Subcutaneous abdominal adipose tissue (tissue), 5 donors: ENCODE results near the gene HLA-DRB1.

Source experiments
- H3K27ac ChIP-seq: one replicate; pipeline ENCODE4 v1.7.0; 2013; ENCODE audit warnings: low read depth, mild to moderate bottlenecking, inconsistent platforms, low read length, moderate library complexity
- H3K27me3 ChIP-seq, 5 donors: one replicate each; pipeline ENCODE4 v1.7.0; 2013; ENCODE audit warnings: low read length in 5 of 5, inconsistent platforms in 1 of 5; ENCODE audit not compliant: control insufficient read depth in 5 of 5, insufficient read depth in 4 of 5
- H3K36me3 ChIP-seq, 5 donors: one replicate each; pipeline ENCODE4 v1.7.0; 2013; ENCODE audit warnings: low read length in 5 of 5; ENCODE audit not compliant: control insufficient read depth in 5 of 5, insufficient read depth in 5 of 5
- H3K4me1 ChIP-seq, 5 donors: one replicate each; pipeline ENCODE4 v1.7.0; 2013; ENCODE audit warnings: low read length in 5 of 5, mild to moderate bottlenecking in 3 of 5, moderate library complexity in 1 of 5; ENCODE audit not compliant: control insufficient read depth in 5 of 5, insufficient read depth in 5 of 5
- H3K4me3 ChIP-seq, 5 donors: one replicate each; pipeline ENCODE4 v1.7.0; 2013; ENCODE audit warnings: low read length in 5 of 5, low read depth in 1 of 5
- H3K9ac ChIP-seq, 5 donors: one replicate each; pipeline ENCODE4 v1.7.0; 2013; ENCODE audit warnings: low read length in 5 of 5, mild to moderate bottlenecking in 4 of 5, moderate library complexity in 3 of 5
- H3K9me3 ChIP-seq, 5 donors: one replicate each; pipeline ENCODE4 v1.7.0; 2013; ENCODE audit warnings: low read length in 5 of 5; ENCODE audit not compliant: control insufficient read depth in 5 of 5
- donor health status: healthy.
- donor health status: healthy.
- donor health status: healthy.
- donor health status: healthy.
- donor health status: healthy.

The HLA-DRB1 gene

DNA sequence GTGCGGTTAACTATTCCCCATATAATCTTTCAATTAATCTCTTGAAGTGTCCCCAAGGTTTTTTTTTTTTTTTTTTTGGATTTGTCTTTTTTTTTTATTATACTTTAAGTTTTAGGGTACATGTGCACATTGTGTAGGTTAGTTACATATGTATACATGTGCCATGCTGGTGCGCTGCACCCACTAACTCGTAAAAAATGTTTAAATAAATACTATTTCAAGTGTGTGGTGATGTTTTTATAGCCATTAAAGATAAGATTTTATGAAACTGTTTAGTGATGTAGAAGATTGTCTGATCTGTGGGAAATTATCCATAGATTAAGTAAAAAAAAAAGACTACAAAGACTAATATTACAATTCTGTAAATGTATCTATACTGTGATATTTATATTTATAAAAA, 34.9 kb upstream of the HLA-DRB1 start:
- peaks cover 0 to 2% (median 0%) of the 10 kb centered on the region in 5 donors for H3K4me1 ChIP-seq
- no peaks in the 10 kb centered on the region for H3K9me3 ChIP-seq

GRCh38 chr6:32623693-32624092, 34.0 kb upstream of the HLA-DRB1 start:
- Histone ChIP-seq H3K4me1 (peaks cover 0 to 2% (median 0%) of the 10 kb centered on the region in 5 donors), H3K9me3 (no peaks in the 10 kb centered on the region), H3K36me3 (no peaks in the 10 kb centered on the region), H3K27ac (no peak overlapping the region), H3K4me3 (no peak overlapping the region), H3K27me3 (no peaks in the 10 kb centered on the region), H3K9ac (no peak overlapping the region)

More for the DNA sequence above, 34.9 kb upstream of the HLA-DRB1 start:
- Histone ChIP-seq H3K27me3 (no peaks in the 10 kb centered on the region), H3K9ac (no peak overlapping the region), H3K4me3 (no peak overlapping the region), H3K36me3 (no peaks in the 10 kb centered on the region), H3K27ac (no peak overlapping the region)

DNA sequence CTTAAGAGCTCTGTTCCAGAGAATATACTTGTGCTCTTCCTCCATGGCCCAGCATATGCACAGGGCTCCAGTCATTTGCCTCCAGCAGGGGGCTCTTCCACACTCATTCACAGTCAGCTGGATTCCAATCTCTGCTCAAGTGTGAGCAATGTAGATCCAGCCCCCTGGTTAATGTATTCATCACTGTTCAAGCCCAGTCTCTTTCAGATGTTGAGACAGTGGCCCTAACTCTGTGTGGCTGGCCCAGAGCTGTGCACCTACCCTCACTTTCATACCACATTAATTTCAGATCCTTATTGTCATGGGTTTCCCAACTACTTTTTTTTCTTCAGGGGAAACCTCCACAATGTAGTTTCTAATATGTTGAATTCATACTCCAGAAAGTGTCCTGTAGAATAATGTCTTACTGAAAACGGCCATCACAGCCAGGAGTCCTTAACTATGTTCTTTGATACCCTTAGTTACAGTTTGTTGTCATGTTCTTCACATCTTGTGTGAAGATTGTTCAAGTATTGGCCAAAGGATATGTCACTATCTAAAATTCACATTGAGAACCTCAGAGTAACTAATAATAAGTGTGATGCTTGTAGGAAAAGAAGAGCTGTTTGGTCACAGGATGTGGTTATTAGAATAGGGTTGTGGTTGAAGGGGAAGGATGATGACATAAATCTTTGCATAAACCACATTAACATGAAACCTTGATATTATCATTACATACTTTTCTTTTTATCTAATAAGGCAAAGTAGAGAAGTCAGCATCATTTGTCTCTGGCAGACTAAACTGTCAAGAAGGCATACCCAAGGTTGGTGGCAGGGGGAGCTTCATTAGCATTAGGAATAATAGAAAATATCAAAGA, 33.1 kb upstream of the HLA-DRB1 start:
- H3K27ac ChIP-seq, result no peak overlapping the region
- no peak overlapping the region for H3K9ac ChIP-seq
- no peak overlapping the region for H3K4me3 ChIP-seq
- peaks cover 0 to 2% (median 0%) of the 10 kb centered on the region in 5 donors for H3K4me1 ChIP-seq
- H3K36me3 ChIP-seq, result no peaks in the 10 kb centered on the region
- no peaks in the 10 kb centered on the region for H3K27me3 ChIP-seq
- H3K9me3 ChIP-seq, result peaks cover 0 to 1% (median 0%) of the 10 kb centered on the region in 5 donors

DNA sequence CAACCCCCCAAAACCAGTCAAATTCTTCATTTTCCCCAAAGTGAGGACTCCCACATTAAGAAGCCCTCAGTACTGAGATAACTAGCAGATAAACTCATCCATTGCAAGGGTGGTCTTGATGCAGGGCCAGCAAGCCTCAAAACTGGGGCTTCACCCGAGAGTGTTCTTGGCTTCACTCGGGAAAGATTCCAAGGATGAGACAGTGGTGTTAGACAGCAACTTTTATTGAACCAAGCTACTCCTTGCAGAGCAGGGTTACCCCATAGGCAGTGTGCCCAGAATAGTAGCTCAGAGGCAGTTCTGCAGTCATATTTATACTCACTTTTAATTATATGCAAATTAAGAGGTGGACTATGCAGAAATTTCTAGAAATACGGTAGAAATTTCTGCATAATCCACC, 31.7 kb upstream of the HLA-DRB1 start:
- no peak overlapping the region for H3K4me3 ChIP-seq
- no peak overlapping the region for H3K9ac ChIP-seq
- H3K27ac ChIP-seq, result no peak overlapping the region
- no peaks in the 10 kb centered on the region for H3K36me3 ChIP-seq
- peaks cover 0 to 2% (median 0%) of the 10 kb centered on the region in 5 donors for H3K4me1 ChIP-seq
- peaks cover 0 to 4% (median 0%) of the 10 kb centered on the region in 5 donors for H3K9me3 ChIP-seq
- H3K27me3 ChIP-seq, result no peaks in the 10 kb centered on the region

- Histone ChIP-seq H3K36me3 (no peaks in the 10 kb centered on the region), H3K9me3 (peaks cover 0 to 4% (median 0%) of the 10 kb centered on the region in 5 donors), H3K27ac (no peak overlapping the region), H3K27me3 (no peaks in the 10 kb centered on the region), H3K9ac (no peak overlapping the region), H3K4me1 (peaks cover 0 to 2% (median 0%) of the 10 kb centered on the region in 5 donors), H3K4me3 (no peak overlapping the region)
These were observed 28.1 kb upstream of the HLA-DRB1 start for GRCh38 chr6:32617751-32618150.

- Histone ChIP-seq H3K9me3 (peaks cover 0 to 4% (median 0%) of the 10 kb centered on the region in 5 donors), H3K4me1 (no peaks in the 10 kb centered on the region), H3K27ac (no peak overlapping the region), H3K4me3 (no peak overlapping the region), H3K9ac (no peak overlapping the region), H3K36me3 (no peaks in the 10 kb centered on the region), H3K27me3 (no peaks in the 10 kb centered on the region)
These were observed 26.4 kb upstream of the HLA-DRB1 start for GRCh38 chr6:32615885-32616532.

DNA sequence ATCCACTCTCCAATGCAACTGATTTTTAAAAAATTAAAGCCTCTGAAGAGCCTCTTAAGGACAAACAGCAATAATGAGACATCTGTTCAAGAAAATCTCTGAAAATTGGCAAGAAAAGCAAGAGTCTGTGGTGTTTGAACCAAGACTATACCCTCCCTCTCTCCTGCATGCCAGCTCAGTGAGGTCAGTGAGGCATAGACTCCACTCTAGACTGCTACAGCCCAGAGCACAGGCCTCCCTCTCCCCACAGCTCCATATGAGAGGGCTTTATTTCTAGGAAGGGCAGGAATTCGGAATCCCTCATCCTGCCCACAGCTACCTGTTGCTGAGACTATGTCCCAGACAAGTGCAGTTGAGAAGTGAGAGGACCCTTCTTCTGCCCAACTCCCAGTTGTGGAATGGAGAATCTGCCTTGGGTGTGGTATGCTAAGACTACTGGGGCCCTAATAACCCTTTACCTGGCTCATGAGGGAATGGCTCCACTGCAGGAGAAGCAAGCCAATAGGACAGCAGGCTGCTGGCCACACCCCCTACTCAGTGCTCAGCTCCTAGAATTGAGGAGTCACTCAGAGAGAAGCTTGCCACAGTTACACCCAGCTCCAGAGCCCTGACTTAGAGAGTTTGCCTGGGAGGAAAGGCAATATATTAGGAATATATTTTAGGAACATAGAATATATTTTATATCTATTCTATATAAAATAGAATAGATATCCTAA, 24.9 kb upstream of the HLA-DRB1 start:
- H3K4me1 ChIP-seq, result peaks cover 0 to 2% (median 0%) of the 10 kb centered on the region in 5 donors
- no peak overlapping the region for H3K9ac ChIP-seq
- peaks cover 0 to 4% (median 0%) of the 10 kb centered on the region in 5 donors for H3K9me3 ChIP-seq
- no peak overlapping the region for H3K4me3 ChIP-seq
- no peaks in the 10 kb centered on the region for H3K27me3 ChIP-seq
- no peaks in the 10 kb centered on the region for H3K36me3 ChIP-seq
- H3K27ac ChIP-seq, result no peak overlapping the region

GRCh38 chr6:32613475-32613874, 23.8 kb upstream of the HLA-DRB1 start:
- no peak overlapping the region for H3K27ac ChIP-seq
- peaks cover 0 to 4% (median 0%) of the 10 kb centered on the region in 5 donors for H3K9me3 ChIP-seq
- H3K27me3 ChIP-seq, result no peaks in the 10 kb centered on the region
- H3K9ac ChIP-seq, result no peak overlapping the region
- H3K4me3 ChIP-seq, result no peak overlapping the region
- H3K4me1 ChIP-seq, result peaks cover 0 to 5% (median 0%) of the 10 kb centered on the region in 5 donors
- H3K36me3 ChIP-seq, result no peaks in the 10 kb centered on the region

- Histone ChIP-seq H3K4me3 (no peak overlapping the region), H3K9ac (no peak overlapping the region), H3K27ac (no peak overlapping the region), H3K27me3 (no peaks in the 10 kb centered on the region), H3K4me1 (peaks cover 0 to 10% (median 0%) of the 10 kb centered on the region in 5 donors), H3K9me3 (no peaks in the 10 kb centered on the region), H3K36me3 (no peaks in the 10 kb centered on the region)
These were observed 21.1 kb upstream of the HLA-DRB1 start for GRCh38 chr6:32610682-32611296.
